ENCODE results near the gene PTGIS. TPM values are rescaled to one million over a fixed set of nuclear protein-coding genes. Genes with fewer than 3 reads are reported as not detected.

The PTGIS gene
- total and polyA plus RNA-seq, 2 donors (not counting 3 experiments of a cell fraction or from before 2014, with no cell fraction given), result 6.2 to 11.8 TPM

- no peak for TF ChIP-seq GATA2 (IDR thresholded peaks at IDR 0.05; ENCODE audit: insufficient read depth, insufficient read length, low read depth, low read length)
- no peak for TF ChIP-seq POLR2A (IDR thresholded peaks at IDR 0.05; ENCODE audit: low read depth, low read length)
- TF ChIP-seq CTCF (IDR thresholded peaks at IDR 0.05; ENCODE audit: extremely low read depth in 1 of 2, insufficient read depth in 1 of 2, low read depth in 1 of 2, low read length in 2 of 2), result no peak
- no peak for TF ChIP-seq POLR2AphosphoS5 (IDR thresholded peaks at IDR 0.05; ENCODE audit: insufficient read depth, low read depth, low read length)
- no peak for TF ChIP-seq EZH2 (IDR thresholded peaks at IDR 0.05; ENCODE audit: borderline replicate concordance, low read depth, low read length, severe bottlenecking)
- no peak for TF ChIP-seq FOS (IDR thresholded peaks at IDR 0.05; ENCODE audit: borderline replicate concordance, insufficient read depth, low read length)
- TF ChIP-seq MAX (IDR thresholded peaks at IDR 0.05; ENCODE audit: insufficient read depth, insufficient read length), result no peak
- no peak for TF ChIP-seq MYC (IDR thresholded peaks at IDR 0.05; ENCODE audit: low read depth, low read length)
- TF ChIP-seq JUN (IDR thresholded peaks at IDR 0.05; ENCODE audit: borderline replicate concordance, insufficient read depth, insufficient read length, low read depth), result no peak
- Histone ChIP-seq H3K27ac (ENCODE audit: insufficient read depth, low read depth, low read length) (no peak overlapping the region), H3K4me1 (ENCODE audit: control insufficient read depth, extremely low read depth, insufficient read depth, low read length) (peaks cover 19% of the 10 kb centered on the region), H4K20me1 (replicated peaks; ENCODE audit: control insufficient read depth, extremely low read depth, insufficient read depth, low read length) (no peaks in the 10 kb centered on the region), H3K79me2 (ENCODE audit: control insufficient read depth, insufficient read depth, low read length) (no peaks in the 10 kb centered on the region), H3K4me2 (ENCODE audit: insufficient read depth, low read length) (no peak overlapping the region), H3K9ac (replicated peaks; ENCODE audit: extremely low read depth, insufficient read depth, low read length) (no peak overlapping the region), H2AFZ (ENCODE audit: low read depth, low read length) (no peak overlapping the region), H3K36me3 (ENCODE audit: control insufficient read depth in 2 of 2, extremely low read depth in 1 of 2, insufficient read depth in 2 of 2, low read length in 2 of 2) (no peaks in the 10 kb centered on the region), H3K9me3 (replicated peaks; ENCODE audit: control insufficient read depth, insufficient read depth, low read length) (no peaks in the 10 kb centered on the region), H3K4me3 (replicated peaks in 1 of 3; ENCODE audit: insufficient read depth in 1 of 3, low read depth in 1 of 3, low read length in 3 of 3) (no peak overlapping the region), H3K27me3 (ENCODE audit: control insufficient read depth in 2 of 2, insufficient read depth in 2 of 2, low read length in 2 of 2) (no peaks in the 10 kb centered on the region), H3K9me1 (replicated peaks; ENCODE audit: control insufficient read depth, extremely low read depth, insufficient read depth, low read length) (no peaks in the 10 kb centered on the region)
- ChIA-PET CTCF (interaction anchor here (1.2 to 24.6 kb wide), 5 partner anchors 8 to 62 kb away, joined by 4 to 962 read pairs (median 5); no protein-coding TSS in a partner anchor), POLR2A (interaction anchor here (0.6 kb wide), 1 partner anchor 10 kb away, joined by 3 read pairs; no protein-coding TSS in a partner anchor)
- no peak for DNase-seq (ENCODE audit: low read depth, low spot score)
- intact Hi-C loops (cut with micrococcal nuclease), result no loop called here
- BruUV-seq (replicated peaks), result no TSS peak
- no peak for FAIRE-seq
- dilution Hi-C loops (cut with MboI; ENCODE audit: extremely low pct_ligation_motif_present, low sequenced_read_pairs), result no loop called here
Measured at GRCh38 chr20:49595346-49595745, 27.4 kb upstream of the PTGIS start.
